Activated CD4-positive, alpha-beta memory T cell treated with anti-CD3 and anti-CD28 coated beads for 36 hours (primary cell): Measurements from ENCODE around the gene CKMT2. TPM values are rescaled to one million over a fixed set of nuclear protein-coding genes. Genes with fewer than 3 reads are reported as not detected.
"Not testable (repeated sequence)": the region's sequence is repeated elsewhere in the genome, so short reads cannot be mapped to it uniquely, and the experiment has no call there.

Experiments
- CTCF ChIA-PET: fragments of 350-600 bp; sonication (Branson Sonifier 250); formaldehyde crosslinking; loops from one replicate; lab custom pipeline; 2021; ENCODE audit warnings: antibody characterized with exemption, inconsistent platforms; lab: Charles Lee
- POLR2A ChIA-PET: fragments of 350-600 bp; sonication (Branson Sonifier 250); formaldehyde crosslinking; loops from one replicate; lab custom pipeline; 2021; ENCODE audit warnings: antibody characterized with exemption; lab: Charles Lee
- DNase-seq: peaks from one replicate; pipeline ENCODE4 v3.0.0-alpha.2; 2020
- H3K27ac Mint-ChIP-seq: one replicate; pipeline ENCODE4 v1.8.0; 2021; ENCODE audit warnings: mixed read lengths
- H3K27me3 Mint-ChIP-seq: one replicate; pipeline ENCODE4 v1.8.0; 2021; ENCODE audit warnings: mixed read lengths
- H3K36me3 Mint-ChIP-seq: one replicate; pipeline ENCODE4 v1.8.0; 2021; ENCODE audit warnings: mixed read lengths
- H3K4me1 Mint-ChIP-seq: one replicate; pipeline ENCODE4 v1.8.0; 2021; ENCODE audit warnings: low read depth, mixed read lengths
- H3K4me3 Mint-ChIP-seq: one replicate; pipeline ENCODE4 v1.8.0; 2021; ENCODE audit warnings: mild to moderate bottlenecking, mixed read lengths
- H3K9me3 Mint-ChIP-seq: one replicate; pipeline ENCODE4 v1.8.0; 2021; ENCODE audit warnings: mixed read lengths
- intact Hi-C: fragments of 100-400 bp; cut with micrococcal nuclease; formaldehyde crosslinking; loops from one replicate; pipeline ENCODE4 v1.15.1; 2023
- total RNA-seq, 2 experiments: library from RNA; stranded (reverse); gene quantifications; one replicate each; pipeline ENCODE4 v1.2.3, GENCODE V29; 2021

CKMT2 gene
- total RNA-seq, 2 experiments from 2014 or later = not detected

DNA sequence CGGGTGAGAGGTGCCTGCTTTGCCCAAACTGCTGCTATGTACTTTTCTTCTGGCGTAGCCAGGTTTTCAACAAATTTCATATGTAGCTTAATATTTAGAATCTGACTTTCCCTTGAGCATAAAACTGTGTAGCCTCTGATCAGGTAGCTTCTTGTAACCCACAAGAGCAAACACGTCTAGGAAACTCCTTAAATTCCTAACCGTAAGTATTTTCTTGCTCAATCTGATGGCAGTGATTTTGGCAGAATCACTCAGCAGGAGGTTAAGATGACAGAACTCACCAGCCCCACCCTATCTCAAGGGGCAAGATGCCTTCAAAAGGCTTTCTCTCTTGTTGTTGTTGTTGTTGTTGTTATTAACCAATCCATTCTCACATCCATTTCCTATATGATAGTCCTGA lies 20.8 kb downstream of the CKMT2 start:
- no peak for DNase-seq
- no peak overlapping the region for H3K4me3 Mint-ChIP-seq
- intact Hi-C loops = no loop called here
- H3K27ac Mint-ChIP-seq = no peak overlapping the region
- no peaks in the 10 kb centered on the region for H3K9me3 Mint-ChIP-seq
- H3K36me3 Mint-ChIP-seq = peaks cover 7% of the 10 kb centered on the region
- CTCF ChIA-PET = interaction anchor here (1.4 kb wide), 1 partner anchor 88 kb away, joined by 3 read pairs; no protein-coding TSS in a partner anchor
- peaks cover 2% of the 10 kb centered on the region for H3K4me1 Mint-ChIP-seq
- POLR2A ChIA-PET = no interaction called here
- no peaks in the 10 kb centered on the region for H3K27me3 Mint-ChIP-seq

DNA sequence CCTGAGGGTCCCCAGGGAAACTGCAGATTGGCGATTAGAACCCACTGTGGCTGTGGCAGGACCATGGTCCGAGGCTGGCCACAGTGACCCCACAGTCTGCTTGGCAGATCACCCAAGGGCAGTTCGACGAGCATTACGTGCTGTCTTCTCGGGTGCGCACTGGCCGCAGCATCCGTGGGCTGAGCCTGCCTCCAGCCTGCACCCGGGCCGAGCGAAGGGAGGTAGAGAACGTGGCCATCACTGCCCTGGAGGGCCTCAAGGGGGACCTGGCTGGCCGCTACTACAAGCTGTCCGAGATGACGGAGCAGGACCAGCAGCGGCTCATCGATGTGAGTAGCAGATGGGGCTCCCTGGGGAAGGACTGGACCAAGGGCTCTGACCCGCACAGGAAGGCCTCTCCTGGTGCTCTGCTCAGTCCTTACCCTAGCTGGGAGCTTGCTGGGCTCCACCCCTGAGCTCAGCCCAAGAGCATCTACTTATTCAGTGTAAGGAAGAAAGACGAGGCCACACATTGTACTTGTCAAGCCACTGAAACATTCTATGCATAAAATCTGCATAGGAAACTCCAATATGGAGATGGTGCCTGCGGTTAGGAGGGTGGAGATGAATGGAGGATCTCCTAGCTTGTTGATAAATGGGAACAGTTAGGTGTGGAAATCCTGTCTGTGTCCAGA lies 21.9 kb downstream of the CKMT2 start:
- H3K36me3 Mint-ChIP-seq = peaks cover 14% of the 10 kb centered on the region
- peaks cover 2% of the 10 kb centered on the region for H3K4me1 Mint-ChIP-seq
- no peak for DNase-seq
- no peak overlapping the region for H3K4me3 Mint-ChIP-seq
- peaks cover 5% of the 10 kb centered on the region for H3K9me3 Mint-ChIP-seq
- H3K27ac Mint-ChIP-seq = no peak overlapping the region
- intact Hi-C loops = no loop called here
- no peaks in the 10 kb centered on the region for H3K27me3 Mint-ChIP-seq
- ChIA-PET CTCF (interaction anchor here (1.2 kb wide), 1 partner anchor 44 kb away, joined by 3 read pairs; no protein-coding TSS in a partner anchor), POLR2A (no interaction called here)

DNA sequence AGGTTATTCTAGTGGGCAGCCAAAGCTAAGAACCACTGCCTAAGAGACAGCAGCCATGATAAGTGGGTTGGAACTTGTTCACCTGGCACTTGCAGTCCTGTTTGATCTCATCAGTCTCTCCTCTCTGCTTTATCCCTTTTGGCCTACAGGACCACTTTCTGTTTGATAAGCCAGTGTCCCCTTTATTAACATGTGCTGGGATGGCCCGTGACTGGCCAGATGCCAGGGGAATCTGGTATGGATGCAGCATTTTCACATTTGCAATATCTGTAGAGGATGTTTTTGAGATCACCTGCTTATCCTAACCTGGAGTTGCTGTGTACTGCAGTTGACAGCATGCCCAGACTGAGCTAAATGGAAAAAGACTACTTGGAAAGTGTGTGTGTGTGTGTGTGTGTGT lies 23.6 kb downstream of the CKMT2 start:
- H3K27me3 Mint-ChIP-seq = no peaks in the 10 kb centered on the region
- H3K27ac Mint-ChIP-seq = no peak overlapping the region
- no peak for DNase-seq
- H3K4me3 Mint-ChIP-seq = no peak overlapping the region
- peaks cover 22% of the 10 kb centered on the region for H3K36me3 Mint-ChIP-seq
- H3K4me1 Mint-ChIP-seq = peaks cover 2% of the 10 kb centered on the region
- ChIA-PET POLR2A (interaction anchor here (0.6 kb wide), 1 partner anchor 719 kb away, joined by 4 read pairs; no protein-coding TSS in a partner anchor), CTCF (interaction anchor here (1.5 kb wide), 1 partner anchor 61 kb away, joined by 3 read pairs; no protein-coding TSS in a partner anchor)
- peaks cover 19% of the 10 kb centered on the region for H3K9me3 Mint-ChIP-seq
- intact Hi-C loops = no loop called here

DNA sequence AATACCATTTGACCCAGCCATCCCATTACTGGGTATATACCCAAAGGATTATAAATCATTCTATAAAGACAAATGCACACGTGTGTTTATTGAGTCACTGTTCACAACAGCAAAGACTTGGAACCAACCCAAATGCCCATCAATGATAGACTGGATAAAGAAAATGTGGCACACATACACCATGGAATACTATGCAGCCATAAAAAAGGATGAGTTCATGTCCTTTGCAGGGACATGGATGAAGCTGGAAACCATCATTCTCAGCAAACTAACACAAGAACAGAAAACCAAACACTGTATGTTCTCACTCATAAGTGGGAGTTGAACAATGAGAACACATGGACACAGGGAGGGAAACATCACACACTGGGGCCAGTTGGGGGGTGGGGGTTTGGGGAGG lies 29.7 kb downstream of the CKMT2 start:
- DNase-seq, H3K4me3 Mint-ChIP-seq, H3K4me1 Mint-ChIP-seq, intact Hi-C loops, CTCF ChIA-PET, H3K27ac Mint-ChIP-seq, H3K27me3 Mint-ChIP-seq, POLR2A ChIA-PET: not testable (repeated sequence)
- Mint-ChIP-seq H3K9me3 (peaks cover 36% of the 10 kb centered on the region), H3K36me3 (peaks cover 44% of the 10 kb centered on the region)

DNA sequence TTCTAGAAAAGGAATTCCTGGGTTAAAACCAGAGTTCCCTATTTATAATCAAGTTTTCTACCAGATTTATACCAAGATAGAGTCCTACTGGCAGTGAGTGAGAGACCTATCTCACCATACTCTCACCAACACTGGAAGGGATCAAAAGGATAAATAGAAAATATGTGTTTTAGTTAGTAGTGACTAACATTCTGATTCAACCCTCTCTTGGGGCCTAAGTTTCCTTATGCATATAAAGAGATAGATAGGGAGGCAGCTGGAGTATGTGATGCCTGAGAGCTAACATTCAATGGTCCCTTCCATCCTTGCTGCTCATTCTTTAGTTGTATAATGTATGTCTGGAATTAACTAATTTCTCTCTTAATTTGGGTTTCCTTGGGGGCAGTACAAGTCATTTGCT lies 32.0 kb downstream of the CKMT2 start:
- H3K4me1 Mint-ChIP-seq = no peaks in the 10 kb centered on the region
- intact Hi-C loops = no loop called here
- no peak overlapping the region for H3K4me3 Mint-ChIP-seq
- ChIA-PET POLR2A (no interaction called here), CTCF (interaction anchor here (0.7 kb wide), 1 partner anchor 99 kb away, joined by 3 read pairs; no protein-coding TSS in a partner anchor)
- no peak overlapping the region for H3K27ac Mint-ChIP-seq
- no peak for DNase-seq
- no peaks in the 10 kb centered on the region for H3K27me3 Mint-ChIP-seq
- peaks cover 36% of the 10 kb centered on the region for H3K36me3 Mint-ChIP-seq
- peaks cover 30% of the 10 kb centered on the region for H3K9me3 Mint-ChIP-seq

DNA sequence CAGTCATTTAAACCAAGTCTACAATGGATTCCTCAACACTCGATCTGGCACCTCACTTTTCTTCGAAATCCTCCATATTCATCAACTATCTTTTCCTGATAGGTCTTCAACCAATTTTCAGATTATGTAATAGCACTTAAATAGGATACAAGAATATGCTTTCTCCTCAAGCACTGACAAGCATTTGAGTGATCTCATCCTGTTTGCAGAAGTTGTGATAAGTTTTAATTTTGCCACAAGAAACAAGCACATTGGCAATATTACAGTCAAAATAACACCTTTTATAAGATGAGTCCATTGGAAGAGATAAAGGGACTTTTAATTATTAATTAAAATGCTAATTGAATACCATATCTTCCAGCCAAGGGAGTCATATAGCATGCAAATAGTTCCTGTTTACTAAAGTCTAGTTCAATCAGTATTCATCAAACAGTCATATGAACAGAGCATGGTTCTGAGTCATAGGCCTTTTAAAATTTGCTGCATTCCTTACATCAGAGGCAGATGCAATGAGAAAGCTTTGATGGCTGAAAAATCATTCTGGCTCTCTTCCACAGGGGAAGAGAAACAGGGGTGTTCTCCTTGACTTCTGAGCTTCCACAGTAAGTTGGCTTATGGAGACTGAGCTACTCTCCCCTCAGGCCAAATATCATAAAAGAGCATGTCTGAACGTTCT lies 35.5 kb downstream of the CKMT2 start:
- Mint-ChIP-seq H3K27me3 (no peaks in the 10 kb centered on the region), H3K9me3 (peaks cover 23% of the 10 kb centered on the region), H3K4me3 (no peak overlapping the region), H3K27ac (no peak overlapping the region), H3K36me3 (peaks cover 34% of the 10 kb centered on the region), H3K4me1 (peaks cover 7% of the 10 kb centered on the region)
- POLR2A ChIA-PET = no interaction called here
- CTCF ChIA-PET = interaction anchor here (1.5 kb wide), 1 partner anchor 31 kb away, joined by 5 read pairs; no protein-coding TSS in a partner anchor
- intact Hi-C loops = no loop called here
- DNase-seq = no peak

DNA sequence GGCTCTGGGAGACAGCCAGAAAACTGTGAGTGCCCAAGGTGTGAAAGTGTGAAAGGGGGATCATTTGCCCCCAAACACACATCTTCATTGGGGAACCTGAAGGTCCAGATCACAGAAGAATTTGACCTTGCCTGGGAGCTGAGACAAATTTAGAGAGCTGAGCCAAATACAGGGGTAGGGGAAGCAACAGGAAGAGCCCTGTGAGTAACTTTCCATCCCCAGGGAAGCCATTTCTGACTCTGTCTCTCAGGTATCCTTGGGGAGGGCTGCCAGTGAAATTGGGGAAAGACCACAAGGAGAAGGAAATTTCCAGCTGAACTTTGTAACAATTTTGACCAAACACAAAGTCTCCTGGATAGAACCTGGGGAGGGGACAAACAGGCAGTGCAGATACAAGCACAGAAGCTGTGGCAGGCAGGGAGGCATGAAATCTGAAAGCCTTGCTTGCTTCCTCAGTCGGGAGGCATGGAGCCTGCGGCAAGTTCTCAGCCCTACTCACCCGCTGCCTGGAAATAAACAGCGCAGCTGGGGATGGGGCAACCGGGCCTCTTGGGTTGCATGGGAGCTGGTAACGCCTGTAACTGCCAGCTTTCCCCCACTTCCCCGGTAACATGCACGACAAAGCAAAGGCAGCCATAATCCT lies 36.8 kb downstream of the CKMT2 start:
- Mint-ChIP-seq H3K4me1 (peaks cover 7% of the 10 kb centered on the region), H3K9me3 (peaks cover 35% of the 10 kb centered on the region), H3K36me3 (peaks cover 37% of the 10 kb centered on the region), H3K27ac (no peak overlapping the region), H3K27me3 (no peaks in the 10 kb centered on the region), H3K4me3 (no peak overlapping the region)
- intact Hi-C loops = no loop called here
- CTCF ChIA-PET = interaction anchor here (0.5 to 1.5 kb wide), 2 partner anchors 30 to 480 kb away, joined by 3 to 5 read pairs; no protein-coding TSS in a partner anchor
- POLR2A ChIA-PET = no interaction called here
- DNase-seq = no peak

DNA sequence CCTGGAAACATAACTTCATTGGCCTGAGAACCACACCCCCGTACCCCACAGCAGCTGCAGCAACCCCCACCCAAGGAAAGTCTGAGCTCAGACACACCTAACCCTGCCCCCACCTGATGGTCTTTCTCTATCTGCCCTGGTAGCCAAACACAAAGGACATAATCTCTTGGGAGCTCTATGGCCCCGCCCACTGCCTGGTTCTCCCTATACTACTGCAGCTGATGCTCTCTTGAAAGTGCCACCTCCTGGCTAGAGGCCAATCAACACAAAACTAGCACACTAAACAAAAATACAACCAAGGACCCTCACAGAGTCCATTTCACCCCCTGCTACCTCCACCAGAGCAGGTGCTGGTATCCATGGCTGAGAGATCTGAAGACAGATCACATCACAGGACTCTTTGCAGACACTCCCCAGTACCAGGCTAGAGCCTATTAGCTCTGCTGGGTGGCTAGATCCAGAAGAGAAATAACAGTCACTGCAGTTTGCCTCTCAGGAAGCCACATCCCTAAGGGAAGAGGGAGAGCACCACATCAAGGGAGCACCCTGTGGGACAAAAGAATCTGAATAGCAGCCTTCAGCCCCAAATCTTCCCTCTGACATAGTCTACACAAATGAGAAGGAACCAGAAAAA lies 37.4 kb downstream of the CKMT2 start:
- H3K4me1 Mint-ChIP-seq, H3K27me3 Mint-ChIP-seq, DNase-seq, H3K27ac Mint-ChIP-seq, POLR2A ChIA-PET, intact Hi-C loops, H3K4me3 Mint-ChIP-seq: not testable (repeated sequence)
- Mint-ChIP-seq H3K36me3 (peaks cover 43% of the 10 kb centered on the region), H3K9me3 (peaks cover 41% of the 10 kb centered on the region)
- CTCF ChIA-PET = interaction anchor here (0.5 to 1.5 kb wide), 2 partner anchors 29 to 479 kb away, joined by 3 to 5 read pairs; no protein-coding TSS in a partner anchor

DNA sequence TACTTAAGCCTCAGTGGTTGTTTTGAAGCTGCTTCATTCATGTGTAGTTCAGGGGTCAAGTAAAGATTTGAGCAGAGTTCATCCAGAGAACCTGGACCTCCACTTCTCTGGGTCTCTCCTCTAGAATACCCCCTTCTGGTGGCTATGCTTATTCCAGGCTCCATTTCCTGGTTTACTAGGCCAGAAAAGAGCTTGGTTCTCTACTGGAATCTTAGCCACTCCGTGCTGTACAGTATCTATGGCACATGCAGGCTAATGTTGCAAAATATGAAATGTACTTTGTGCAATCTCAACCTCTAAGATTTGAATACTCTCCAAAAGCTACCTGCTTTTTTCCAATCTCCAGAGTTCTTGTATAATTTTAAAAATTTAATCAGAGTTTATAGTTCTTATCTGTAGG lies 50.9 kb downstream of the CKMT2 start:
- ChIA-PET POLR2A (interaction anchor here (1.0 kb wide), 1 partner anchor 19 kb away, joined by 6 read pairs; no protein-coding TSS in a partner anchor), CTCF (interaction anchor here (1.1 to 1.9 kb wide), 3 partner anchors 15 to 18 kb away, joined by 3 to 10 read pairs (median 5); partner anchors contain the start of gene ZCCHC9)
- H3K27ac Mint-ChIP-seq = no peak overlapping the region
- H3K9me3 Mint-ChIP-seq = peaks cover 4% of the 10 kb centered on the region
- H3K36me3 Mint-ChIP-seq = peaks cover 10% of the 10 kb centered on the region
- H3K4me3 Mint-ChIP-seq = no peak overlapping the region
- H3K27me3 Mint-ChIP-seq = no peaks in the 10 kb centered on the region
- peaks cover 32% of the 10 kb centered on the region for H3K4me1 Mint-ChIP-seq
- intact Hi-C loops = no loop called here
- no peak for DNase-seq

DNA sequence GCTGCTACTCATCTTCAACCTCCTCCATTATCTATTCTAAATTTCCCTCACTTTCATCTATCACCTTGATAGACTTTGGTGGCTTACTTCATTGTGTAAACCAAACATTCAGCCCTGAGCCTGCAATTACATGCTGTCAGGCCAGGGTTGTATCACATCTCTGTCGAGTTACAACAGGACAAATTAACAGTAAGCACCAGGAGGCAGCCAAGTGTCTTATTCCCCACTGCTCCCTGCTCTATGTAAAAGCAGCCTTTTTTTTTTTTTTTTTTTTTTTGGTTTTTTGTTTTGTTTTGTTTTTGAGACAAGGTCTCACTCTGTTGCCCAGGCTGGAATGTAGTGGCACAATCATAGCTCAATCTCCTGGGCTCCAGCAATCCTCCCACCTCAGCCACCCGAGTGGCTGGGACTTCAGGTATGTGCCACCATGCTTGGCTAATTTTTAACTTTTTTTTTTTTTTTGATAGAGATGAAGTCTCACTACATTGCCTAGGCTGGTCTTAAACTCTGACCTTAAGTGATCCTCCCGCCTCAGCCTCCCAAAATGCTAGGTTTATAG lies 53.0 kb downstream of the CKMT2 start:
- Mint-ChIP-seq H3K4me1 (peaks cover 44% of the 10 kb centered on the region), H3K9me3 (peaks cover 5% of the 10 kb centered on the region), H3K27me3 (no peaks in the 10 kb centered on the region), H3K27ac (no peak overlapping the region), H3K4me3 (no peak overlapping the region), H3K36me3 (peaks cover 13% of the 10 kb centered on the region)
- intact Hi-C loops = loop anchor here (2.0 to 5.0 kb wide), 2 partner anchors 279 to 419 kb away; no protein-coding TSS in a partner anchor
- POLR2A ChIA-PET = no interaction called here
- CTCF ChIA-PET = interaction anchor here (0.6 to 3.0 kb wide), 6 partner anchors 12 to 746 kb away, joined by 3 to 13 read pairs (median 4); partner anchors contain the start of gene ZCCHC9
- no peak for DNase-seq

DNA sequence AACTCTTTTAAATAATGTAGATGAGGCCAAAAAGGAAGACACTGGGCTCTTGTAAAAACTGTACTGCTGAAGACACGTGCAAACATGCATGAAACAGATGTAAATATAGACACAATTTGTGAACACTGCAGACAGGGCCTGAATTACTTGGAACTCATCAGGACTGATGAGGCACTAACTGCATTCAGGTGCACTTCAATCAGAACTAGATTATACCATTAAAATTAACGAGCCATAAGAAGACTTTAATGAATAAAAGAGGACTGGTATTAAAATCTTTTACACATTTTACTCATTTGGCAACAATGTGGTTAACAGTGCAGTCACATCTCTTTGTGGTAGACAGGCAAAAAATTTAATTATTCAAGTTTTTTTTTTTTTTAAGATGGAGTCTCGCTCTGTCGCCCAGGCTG lies 54.9 kb downstream of the CKMT2 start:
- intact Hi-C loops = loop anchor here (5.0 kb wide), 1 partner anchor 421 kb away; no protein-coding TSS in a partner anchor
- peaks cover 17% of the 10 kb centered on the region for H3K9me3 Mint-ChIP-seq
- CTCF ChIA-PET = interaction anchor here (0.7 to 3.0 kb wide), 4 partner anchors 10 to 20 kb away, joined by 3 to 13 read pairs (median 10); no protein-coding TSS in a partner anchor
- no peaks in the 10 kb centered on the region for H3K27me3 Mint-ChIP-seq
- H3K27ac Mint-ChIP-seq = no peak overlapping the region
- peaks cover 54% of the 10 kb centered on the region for H3K4me1 Mint-ChIP-seq
- DNase-seq = no peak
- no peak overlapping the region for H3K4me3 Mint-ChIP-seq
- H3K36me3 Mint-ChIP-seq = peaks cover 24% of the 10 kb centered on the region
- POLR2A ChIA-PET = interaction anchor here (1.0 to 1.1 kb wide), 2 partner anchors 10 to 13 kb away, joined by 4 to 9 read pairs; partner anchors contain the start of gene ZCCHC9
